PC-9 (cell line): Measurements from ENCODE around the gene ANKRD60. TPM values are rescaled to one million over a fixed set of nuclear protein-coding genes. Genes with fewer than 3 reads are reported as not detected.

ENCODE experiments used
- BruUV-seq: library from RNA; stranded (reverse); fragments of 400-500 nt; replicated peaks from 2 replicates; lab custom pipeline; 2021; lab: Mats Ljungman, UMichigan
- CTCF ChIA-PET: fragments of 300-600 bp; sonication (Branson Sonifier 250); formaldehyde crosslinking; loops from one replicate; lab custom pipeline; 2022; ENCODE audit warnings: antibody characterized with exemption; lab: Charles Lee
- POLR2A ChIA-PET: fragments of 300-600 bp; sonication (Branson Sonifier 250); formaldehyde crosslinking; loops from one replicate; lab custom pipeline; 2022; ENCODE audit warnings: antibody characterized with exemption; ENCODE audit not compliant: unreplicated experiment; lab: Charles Lee
- DNase-seq, 2 experiments: peaks; one replicate each; pipeline versions ENCODE4 v3.0.0 to v3.0.0-alpha.2; 2015 to 2022; ENCODE audit warnings: mixed read lengths in 1 of 2
- H2AFZ ChIP-seq: fragments of 200-600 bp; sonication (generic); 2 replicates; pipeline ENCODE4 v1.8.1; 2017; ENCODE audit warnings: antibody characterized with exemption
- H3F3A ChIP-seq: fragments of 200-600 bp; sonication (generic); 2 replicates; pipeline ENCODE4 v1.8.1; 2017; ENCODE audit warnings: antibody characterized with exemption, mild to moderate bottlenecking, low read depth; ENCODE audit not compliant: insufficient read depth
- H3K27ac ChIP-seq: fragments of 200-600 bp; sonication (generic); 2 replicates; pipeline ENCODE4 v1.6.1; 2016; ENCODE audit warnings: mixed run types
- H3K27me3 ChIP-seq: fragments of 200-600 bp; sonication (generic); 2 replicates; pipeline ENCODE4 v1.6.1; 2016; ENCODE audit warnings: low read depth, mixed run types; ENCODE audit not compliant: insufficient read depth
- H3K36me3 ChIP-seq: fragments of 200-600 bp; sonication (generic); 2 replicates; pipeline ENCODE4 v1.6.1; 2016; ENCODE audit warnings: low read depth, mixed run types
- H3K4me1 ChIP-seq: fragments of 200-600 bp; sonication (generic); replicated peaks from 2 replicates; pipeline ENCODE4 v1.6.1; 2016; ENCODE audit warnings: mixed run types; ENCODE audit not compliant: insufficient read depth
- H3K4me2 ChIP-seq: fragments of 200-600 bp; sonication (generic); 2 replicates; pipeline ENCODE4 v1.6.1; 2017; ENCODE audit warnings: mixed run types
- H3K4me3 ChIP-seq: fragments of 200-600 bp; sonication (generic); 2 replicates; pipeline ENCODE4 v1.6.1; 2016; ENCODE audit warnings: mixed run types
- H3K79me2 ChIP-seq: fragments of 200-600 bp; sonication (generic); 2 replicates; pipeline ENCODE4 v1.6.1; 2017; ENCODE audit warnings: low read depth, mixed run types
- H3K9me2 ChIP-seq: fragments of 200-600 bp; sonication (generic); 2 replicates; pipeline ENCODE4 v1.8.1; 2017; ENCODE audit warnings: mild to moderate bottlenecking; ENCODE audit not compliant: insufficient read depth
- H3K9me3 ChIP-seq: fragments of 200-600 bp; sonication (generic); 2 replicates; pipeline ENCODE4 v1.8.1; 2016; ENCODE audit warnings: low read depth; ENCODE audit not compliant: insufficient read depth
- H4K20me1 ChIP-seq: fragments of 200-600 bp; sonication (generic); 2 replicates; pipeline ENCODE4 v1.8.1; 2017; ENCODE audit not compliant: insufficient read depth
- EZH2 ChIP-seq: fragments of 200-600 bp; sonication (generic); IDR thresholded peaks from 2 replicates; pipeline ENCODE4 v1.8.0; 2017; ENCODE audit warnings: antibody characterized with exemption, low read depth
- intact Hi-C: fragments of 100-400 bp; cut with micrococcal nuclease; formaldehyde crosslinking; loops from one replicate; pipeline ENCODE4 v1.10.0; 2022; ENCODE audit not compliant: unreplicated experiment
- total RNA-seq: library from RNA; stranded (reverse); gene quantifications from 2 replicates; pipeline ENCODE4 v1.2.3, GENCODE V29; 2021
- TF ChIP-seq, protein P1 (sequence below): fragments of 200-600 bp; sonication (generic); conservative IDR thresholded peaks from 2 replicates; pipeline ENCODE4 v1.6.1; 2017; ENCODE audit warnings: mixed run types, antibody characterized with exemption, mild to moderate bottlenecking, moderate library complexity

ANKRD60 gene
- total RNA-seq, 1 experiment from 2014 or later, result not detected

DNA sequence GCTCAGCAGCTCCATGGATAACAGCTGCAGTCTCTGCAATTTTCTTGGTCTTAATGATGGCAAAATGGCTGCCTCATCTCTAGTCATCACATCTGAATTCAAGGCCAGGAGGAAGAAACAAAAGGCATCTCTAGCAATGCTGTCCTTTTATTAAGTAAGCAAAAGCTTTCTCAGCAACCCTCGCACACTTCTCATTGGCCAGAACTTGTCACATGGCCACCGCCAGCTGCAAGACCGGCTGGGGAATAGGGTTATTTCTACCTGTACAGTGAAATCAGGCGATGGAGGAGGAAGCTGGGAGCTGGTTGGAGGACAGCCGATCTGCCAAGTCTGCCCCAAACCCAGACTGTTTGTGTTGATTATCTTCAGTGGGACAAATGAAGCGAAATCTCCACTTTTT lies 33.4 kb downstream of the ANKRD60 start:
- Histone ChIP-seq H3K9me3 (no peaks in the 10 kb centered on the region), H3K4me3 (no peak overlapping the region), H4K20me1 (no peaks in the 10 kb centered on the region), H3K79me2 (no peaks in the 10 kb centered on the region), H3F3A (peaks cover 6% of the 10 kb centered on the region), H3K4me1 (no peaks in the 10 kb centered on the region), H3K27ac (no peak overlapping the region), H3K36me3 (no peaks in the 10 kb centered on the region), H3K4me2 (no peak overlapping the region), H3K27me3 (no peaks in the 10 kb centered on the region), H2AFZ (no peak overlapping the region), H3K9me2 (no peaks in the 10 kb centered on the region)
- ChIA-PET POLR2A (no interaction called here), CTCF (interaction anchor here (0.8 kb wide), 1 partner anchor 808 kb away, joined by 3 read pairs; no protein-coding TSS in a partner anchor)
- BruUV-seq, result no TSS peak
- TF ChIP-seq EZH2, result no peak
- TF ChIP-seq, protein P1, sequence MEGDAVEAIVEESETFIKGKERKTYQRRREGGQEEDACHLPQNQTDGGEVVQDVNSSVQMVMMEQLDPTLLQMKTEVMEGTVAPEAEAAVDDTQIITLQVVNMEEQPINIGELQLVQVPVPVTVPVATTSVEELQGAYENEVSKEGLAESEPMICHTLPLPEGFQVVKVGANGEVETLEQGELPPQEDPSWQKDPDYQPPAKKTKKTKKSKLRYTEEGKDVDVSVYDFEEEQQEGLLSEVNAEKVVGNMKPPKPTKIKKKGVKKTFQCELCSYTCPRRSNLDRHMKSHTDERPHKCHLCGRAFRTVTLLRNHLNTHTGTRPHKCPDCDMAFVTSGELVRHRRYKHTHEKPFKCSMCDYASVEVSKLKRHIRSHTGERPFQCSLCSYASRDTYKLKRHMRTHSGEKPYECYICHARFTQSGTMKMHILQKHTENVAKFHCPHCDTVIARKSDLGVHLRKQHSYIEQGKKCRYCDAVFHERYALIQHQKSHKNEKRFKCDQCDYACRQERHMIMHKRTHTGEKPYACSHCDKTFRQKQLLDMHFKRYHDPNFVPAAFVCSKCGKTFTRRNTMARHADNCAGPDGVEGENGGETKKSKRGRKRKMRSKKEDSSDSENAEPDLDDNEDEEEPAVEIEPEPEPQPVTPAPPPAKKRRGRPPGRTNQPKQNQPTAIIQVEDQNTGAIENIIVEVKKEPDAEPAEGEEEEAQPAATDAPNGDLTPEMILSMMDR, result no peak
- intact Hi-C loops, result no loop called here
- DNase-seq, result no peak

DNA sequence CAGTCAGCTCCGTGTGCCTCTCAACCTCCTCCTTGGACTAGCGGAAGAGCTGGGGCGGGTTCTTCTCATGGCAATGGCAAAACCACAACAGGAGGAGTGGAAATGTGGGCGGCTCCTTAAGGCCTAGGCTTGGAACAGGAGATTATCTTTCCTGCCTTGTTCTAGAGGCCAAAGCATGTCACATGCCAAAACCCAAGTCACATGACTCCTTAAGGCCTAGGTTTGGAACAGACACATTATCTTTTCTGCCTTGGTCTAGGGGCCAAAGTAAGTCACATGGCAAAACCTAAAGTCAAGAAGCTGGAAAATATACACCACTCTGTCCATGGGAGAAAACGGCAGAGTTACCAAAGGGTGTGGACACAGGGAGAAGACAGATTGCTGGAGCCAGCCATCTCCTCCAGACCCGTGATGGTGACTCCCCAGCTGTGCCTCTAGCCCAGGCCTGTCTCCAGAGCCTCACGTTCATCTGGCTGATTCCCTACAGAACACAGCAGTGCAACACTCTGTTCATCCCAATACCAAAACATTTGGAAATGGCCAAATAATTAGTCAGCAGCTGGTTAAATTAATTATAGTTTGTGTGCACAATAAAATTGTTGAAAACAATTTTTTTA lies 34.2 kb downstream of the ANKRD60 start:
- H3K27ac ChIP-seq, result no peak overlapping the region
- no peaks in the 10 kb centered on the region for H3K4me1 ChIP-seq
- ChIA-PET POLR2A (no interaction called here), CTCF (interaction anchor here (0.8 kb wide), 1 partner anchor 807 kb away, joined by 3 read pairs; no protein-coding TSS in a partner anchor)
- intact Hi-C loops, result no loop called here
- H3K27me3 ChIP-seq, result no peaks in the 10 kb centered on the region
- no peak overlapping the region for H3K4me3 ChIP-seq
- H3F3A ChIP-seq, result peaks cover 6% of the 10 kb centered on the region
- H2AFZ ChIP-seq, result no peak overlapping the region
- no peak for DNase-seq
- H3K36me3 ChIP-seq, result no peaks in the 10 kb centered on the region
- H3K9me3 ChIP-seq, result no peaks in the 10 kb centered on the region
- TF ChIP-seq, protein P1, result no peak
- TF ChIP-seq EZH2, result no peak
- H3K4me2 ChIP-seq, result no peak overlapping the region
- no peaks in the 10 kb centered on the region for H4K20me1 ChIP-seq
- no peaks in the 10 kb centered on the region for H3K79me2 ChIP-seq
- no TSS peak for BruUV-seq
- H3K9me2 ChIP-seq, result no peaks in the 10 kb centered on the region

DNA sequence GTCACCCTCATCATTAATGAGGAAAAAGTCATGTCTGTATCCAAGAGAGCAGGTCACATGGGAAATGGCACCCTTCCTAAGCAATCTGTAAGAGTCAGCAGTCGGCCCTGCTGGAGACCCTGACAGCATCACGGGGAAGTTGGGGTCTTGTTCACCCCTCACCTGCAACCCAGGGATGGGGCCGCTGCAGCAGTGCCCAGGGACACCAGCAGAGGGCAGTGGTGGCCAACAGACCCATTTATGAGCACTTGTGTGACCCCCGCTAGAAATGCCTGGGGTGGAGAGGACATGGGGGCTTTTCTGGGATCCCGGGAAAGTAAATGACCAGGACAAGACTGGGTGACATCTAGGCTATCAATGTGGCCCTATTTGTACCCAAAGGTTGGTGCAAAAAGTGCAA lies 35.9 kb downstream of the ANKRD60 start:
- no peaks in the 10 kb centered on the region for H3K27me3 ChIP-seq
- TF ChIP-seq, protein P1, result peak; percentile 74
- no peak for TF ChIP-seq EZH2
- DNase-seq, result no peak
- POLR2A ChIA-PET, result no interaction called here
- no peak overlapping the region for H3K4me3 ChIP-seq
- no peaks in the 10 kb centered on the region for H3K9me2 ChIP-seq
- no peaks in the 10 kb centered on the region for H3K36me3 ChIP-seq
- intact Hi-C loops, result no loop called here
- H3K79me2 ChIP-seq, result no peaks in the 10 kb centered on the region
- no peak overlapping the region for H2AFZ ChIP-seq
- no peaks in the 10 kb centered on the region for H3K4me1 ChIP-seq
- no peaks in the 10 kb centered on the region for H4K20me1 ChIP-seq
- BruUV-seq, result no TSS peak
- CTCF ChIA-PET, result no interaction called here
- no peaks in the 10 kb centered on the region for H3K9me3 ChIP-seq
- peaks cover 6% of the 10 kb centered on the region for H3F3A ChIP-seq
- H3K4me2 ChIP-seq, result no peak overlapping the region
- no peak overlapping the region for H3K27ac ChIP-seq
